SK-N-SH (cell line): ENCODE results near the gene CIB4. TPM values are rescaled to one million over a fixed set of nuclear protein-coding genes. Genes with fewer than 3 reads are reported as not detected.

ENCODE experiments used
- CTCF ChIA-PET: fragments of 300-600, 350-600 bp; formaldehyde crosslinking; extraction: SDS; loops from one replicate; lab custom pipeline; 2021; lab: Yijun Ruan, JAX
- POLR2A ChIA-PET: fragments of 350-600 bp; sonication (Branson Sonifier 250); formaldehyde crosslinking; extraction: SDS; loops from one replicate; lab custom pipeline; 2020; ENCODE audit warnings: antibody characterized with exemption, inconsistent platforms; lab: Yijun Ruan, JAX
- DNase-seq: peaks from one replicate; pipeline ENCODE4 v3.0.0; 2012
- H2AFZ ChIP-seq: fragments of 200-600 bp; sonication (generic); 2 replicates; pipeline ENCODE4 v1.8.1; 2016; ENCODE audit warnings: antibody characterized with exemption, mild to moderate bottlenecking, low read depth
- H3F3A ChIP-seq: fragments of 200-600 bp; sonication (generic); replicated peaks from 2 replicates; pipeline ENCODE3; 2016; ENCODE audit warnings: antibody characterized with exemption, mild to moderate bottlenecking; ENCODE audit not compliant: insufficient read depth
- H3K27ac ChIP-seq, 2 experiments: fragments of 200-500 bp in 1 of 2; fragments of 200-600 bp in 1 of 2; sonication (Bioruptor generic) in 1 of 2; sonication (generic), shearing (Covaris generic) in 1 of 2; 2 replicates each; pipeline versions ENCODE4 v1.5.1 to v1.6.1; 2014 to 2016; ENCODE audit warnings: low read depth in 2 of 2, inconsistent platforms in 1 of 2, low read length in 1 of 2, mild to moderate bottlenecking in 1 of 2, mixed read lengths in 1 of 2
- H3K27me3 ChIP-seq: fragments of 200-600 bp; sonication (generic), shearing (Covaris generic); 2 replicates; pipeline ENCODE4 v1.6.1; 2016; ENCODE audit warnings: mixed run types; ENCODE audit not compliant: insufficient read depth
- H3K36me3 ChIP-seq, 2 experiments: fragments of 200-500 bp in 1 of 2; fragments of 200-600 bp in 1 of 2; sonication (Bioruptor generic) in 1 of 2; sonication (generic) in 1 of 2; replicated peaks in 1 of 2; 2 replicates each; pipeline versions ENCODE3 to v1.5.1; 2014 to 2016; ENCODE audit warnings: low read length in 1 of 2, mild to moderate bottlenecking in 1 of 2; ENCODE audit not compliant: insufficient read depth in 2 of 2, control insufficient read depth in 1 of 2
- H3K4me1 ChIP-seq, 2 experiments: fragments of 200-500 bp in 1 of 2; fragments of 200-600 bp in 1 of 2; sonication (Bioruptor generic) in 1 of 2; sonication (generic), shearing (Covaris generic) in 1 of 2; 2 replicates each; pipeline versions ENCODE4 v1.5.1 to v1.6.1; 2014 to 2016; ENCODE audit warnings: low read depth in 1 of 2, low read length in 1 of 2, mixed run types in 1 of 2; ENCODE audit not compliant: insufficient read depth in 2 of 2, control insufficient read depth in 1 of 2
- H3K4me2 ChIP-seq: fragments of 200-600 bp; sonication (generic), shearing (Covaris generic); 2 replicates; pipeline ENCODE4 v1.6.1; 2017; ENCODE audit warnings: mixed run types
- H3K4me3 ChIP-seq, 2 experiments: fragments of 200-500 bp in 1 of 2; fragments of 200-600 bp in 1 of 2; sonication (Bioruptor generic) in 1 of 2; sonication (generic), shearing (Covaris generic) in 1 of 2; 2 replicates each; pipeline versions ENCODE4 v1.5.1 to v1.8.1; 2014 to 2016; ENCODE audit warnings: low read depth in 2 of 2, inconsistent platforms in 1 of 2, low read length in 1 of 2, mild to moderate bottlenecking in 1 of 2, mixed read lengths in 1 of 2, moderate library complexity in 1 of 2
- H3K79me2 ChIP-seq: fragments of 200-600 bp; sonication (generic); 2 replicates; pipeline ENCODE4 v1.8.1; 2017; ENCODE audit warnings: mild to moderate bottlenecking; ENCODE audit not compliant: insufficient read depth
- H3K9ac ChIP-seq: fragments of 200-600 bp; sonication (generic); 2 replicates; pipeline ENCODE4 v1.6.1; 2017; ENCODE audit warnings: mixed run types
- H3K9me2 ChIP-seq: fragments of 200-600 bp; sonication (generic); 2 replicates; pipeline ENCODE4 v1.6.1; 2017; ENCODE audit warnings: mixed run types
- H3K9me3 ChIP-seq: fragments of 200-600 bp; sonication (generic); 2 replicates; pipeline ENCODE4 v1.6.1; 2017; ENCODE audit warnings: mixed run types, mild to moderate bottlenecking, moderate library complexity
- H4K20me1 ChIP-seq: fragments of 200-600 bp; sonication (generic); 2 replicates; pipeline ENCODE4 v1.6.1; 2017; ENCODE audit warnings: mild to moderate bottlenecking, mixed run types; ENCODE audit not compliant: insufficient read depth
- CTCF ChIP-seq: fragments of 200-600 bp; sonication (generic); IDR thresholded peaks from 2 replicates; pipeline ENCODE4 v1.6.1; 2017; ENCODE audit warnings: antibody characterized with exemption, mild to moderate bottlenecking, moderate library complexity
- EP300 ChIP-seq, 2 experiments: IDR thresholded peaks; 2 replicates each; pipeline versions ENCODE4 v1.4.0 to v1.6.1; 2012; ENCODE audit warnings: borderline replicate concordance in 1 of 2, low read depth in 1 of 2, low read length in 1 of 2
- FOXJ3 ChIP-seq: sonication (generic); formaldehyde crosslinking; IDR thresholded peaks from 2 replicates; pipeline ENCODE4 v1.5.1; 2020; ENCODE audit warnings: mild to moderate bottlenecking, missing genetic modification reagents
- GATA2 ChIP-seq: sonication (generic); formaldehyde crosslinking; IDR thresholded peaks from 2 replicates; pipeline ENCODE4 v1.5.0; 2020; ENCODE audit warnings: mild to moderate bottlenecking, missing genetic modification reagents
- IRF3 ChIP-seq: fragments of 150-350 bp; IDR thresholded peaks from 2 replicates; pipeline ENCODE4 v1.6.1; 2016; ENCODE audit warnings: mild to moderate bottlenecking, low read depth, low read length
- MEF2A ChIP-seq: IDR thresholded peaks from 2 replicates; pipeline ENCODE4 v1.4.0; 2012; ENCODE audit warnings: low read depth, borderline replicate concordance
- MXI1 ChIP-seq: IDR thresholded peaks from 2 replicates; pipeline ENCODE4 v1.6.1; 2012; ENCODE audit warnings: mild to moderate bottlenecking, low read depth, low read length, improper control_type of control experiment
- NFIC ChIP-seq: IDR thresholded peaks from 2 replicates; pipeline ENCODE4 v1.4.0; 2012; ENCODE audit warnings: borderline replicate concordance
- PBX3 ChIP-seq: IDR thresholded peaks from 2 replicates; pipeline ENCODE4; 2012
- POLR2AphosphoS5 ChIP-seq: IDR thresholded peaks from 2 replicates; pipeline ENCODE4 v1.6.1; 2012; ENCODE audit warnings: low read depth, low read length
- RAD21 ChIP-seq: IDR thresholded peaks from 2 replicates; pipeline ENCODE4 v1.6.1; 2012; ENCODE audit warnings: mild to moderate bottlenecking, low read length
- RFX5 ChIP-seq: IDR thresholded peaks from 2 replicates; pipeline ENCODE4 v1.6.1; 2012; ENCODE audit warnings: mild to moderate bottlenecking, improper control_type of control experiment, low read length
- RXRA ChIP-seq: IDR thresholded peaks from 2 replicates; pipeline ENCODE4 v1.4.0; 2012; ENCODE audit warnings: low read depth, mild to moderate bottlenecking, borderline replicate concordance
- TAF1 ChIP-seq: IDR thresholded peaks from 2 replicates; pipeline ENCODE4 v1.6.1; 2012; ENCODE audit warnings: low read depth, mild to moderate bottlenecking, low read length, moderate library complexity, borderline replicate concordance
- TCF12 ChIP-seq: IDR thresholded peaks from 2 replicates; pipeline ENCODE4 v1.4.0; 2012
- USF1 ChIP-seq: IDR thresholded peaks from 2 replicates; pipeline ENCODE4 v1.4.0; 2012; ENCODE audit warnings: low read depth, borderline replicate concordance
- YY1 ChIP-seq: IDR thresholded peaks from 2 replicates; pipeline ENCODE4 v1.4.0; 2012; ENCODE audit warnings: low read depth, mild to moderate bottlenecking
- ZBTB33 ChIP-seq: IDR thresholded peaks from 2 replicates; pipeline ENCODE4 v1.4.0; 2012; ENCODE audit warnings: low read depth, borderline replicate concordance
- WGBS: methylation state at CpG from one replicate; pipeline ENCODE4 v1.1.6; 2017; ENCODE audit warnings: low lambda C conversion rate; 5-methylcytosine and 5-hydroxymethylcytosine counted together
- polyA plus RNA-seq, 3 experiments: library from polyadenylated mRNA; depleted of rRNA; stranded (reverse); fragments of >200 nt; gene quantifications; 2 replicates each; pipeline ENCODE4 v1.2.3, GENCODE V29; 2012

CIB4 gene
- polyA plus RNA-seq, 1 of the 3 experiments (the other 2 are of a cell fraction) = not detected

- Histone ChIP-seq H3K9ac (no peak overlapping the region), H3K9me2 (no peaks in the 10 kb centered on the region), H3K27me3 (0 out of 2 replicates have a peak, but pooled peaks cover 22% of the 10 kb centered on the region), H3K36me3 (no peaks in the 10 kb centered on the region), H3K4me3 (no peak overlapping the region), H3K9me3 (no peaks in the 10 kb centered on the region), H4K20me1 (no peaks in the 10 kb centered on the region), H3K79me2 (no peaks in the 10 kb centered on the region), H3K4me2 (no peak overlapping the region), H3K27ac (no peak overlapping the region), H2AFZ (no peak overlapping the region), H3F3A (no peaks in the 10 kb centered on the region), H3K4me1 (peaks cover 0 to 14% of the 10 kb centered on the region in 2 experiments; a peak in 1 of 4 replicates)
- TF ChIP-seq RAD21 (no peak), TCF12 (no peak), CTCF (no peak), MXI1 (no peak), POLR2AphosphoS5 (no peak), MEF2A (no peak), IRF3 (no peak), GATA2 (CRISPR knock-in tag) (no peak), TAF1 (no peak), ZBTB33 (no peak), YY1 (no peak), RFX5 (no peak), FOXJ3 (CRISPR knock-in tag) (no peak), PBX3 (no peak), RXRA (no peak), USF1 (no peak), EP300 (IDR thresholded peaks at IDR 0.05; ENCODE audit: borderline replicate concordance in 1 of 2, low read depth in 1 of 2, low read length in 1 of 2) (no peak), NFIC (no peak)
- CTCF ChIA-PET = no interaction called here
- DNase-seq = no peak
- POLR2A ChIA-PET = no interaction called here
- WGBS = 60% methylated on average over 5 of the region's 5 CpGs
Observed at GRCh38 chr2:26629346-26629630, 11.9 kb downstream of the CIB4 start.
